Measurements from ENCODE around the gene RTN4.
"Not testable (repeated sequence)": the region's sequence is repeated elsewhere in the genome, so short reads cannot be mapped to it uniquely, and the experiment has no call there.

The RTN4 gene

GRCh38 chr2:54999182-54999581 lies 51.1 kb downstream of the RTN4 start:
- no peak overlapping the region for H3K27ac ChIP-seq (ENCODE audit: low read depth in 2 of 2, low read length in 2 of 2)
- no peak overlapping the region for H3K9ac ChIP-seq (ENCODE audit: low read depth in 1 of 2, low read length in 2 of 2)
- no peak overlapping the region for H3K4me3 ChIP-seq (ENCODE audit: low read length in 2 of 2)
- H3K9me3 ChIP-seq (ENCODE audit: control insufficient read depth in 2 of 2, low read length in 2 of 2): no peaks in the 10 kb centered on the region
- H3K4me1 ChIP-seq (ENCODE audit: control insufficient read depth in 2 of 2, insufficient read depth in 2 of 2, low read length in 2 of 2): peaks cover 0 to 12% of the 10 kb centered on the region in 2 donors
- no peaks in the 10 kb centered on the region for H3K27me3 ChIP-seq (ENCODE audit: control insufficient read depth in 2 of 2, insufficient read depth in 2 of 2, low read length in 2 of 2)
- no peaks in the 10 kb centered on the region for H3K36me3 ChIP-seq (ENCODE audit: control insufficient read depth in 2 of 2, insufficient read depth in 2 of 2, low read length in 2 of 2)

GRCh38 chr2:54997826-54998225 lies 52.4 kb downstream of the RTN4 start:
- Histone ChIP-seq H3K4me3 (ENCODE audit: low read length in 2 of 2) (no peak overlapping the region), H3K9ac (ENCODE audit: low read depth in 1 of 2, low read length in 2 of 2) (no peak overlapping the region), H3K9me3 (ENCODE audit: control insufficient read depth in 2 of 2, low read length in 2 of 2) (no peaks in the 10 kb centered on the region), H3K27ac (ENCODE audit: low read depth in 2 of 2, low read length in 2 of 2) (no peak overlapping the region), H3K4me1 (ENCODE audit: control insufficient read depth in 2 of 2, insufficient read depth in 2 of 2, low read length in 2 of 2) (peaks cover 0 to 12% of the 10 kb centered on the region in 2 donors), H3K36me3 (ENCODE audit: control insufficient read depth in 2 of 2, insufficient read depth in 2 of 2, low read length in 2 of 2) (no peaks in the 10 kb centered on the region), H3K27me3 (ENCODE audit: control insufficient read depth in 2 of 2, insufficient read depth in 2 of 2, low read length in 2 of 2) (no peaks in the 10 kb centered on the region)

GRCh38 chr2:54995553-54995952 lies 54.7 kb downstream of the RTN4 start:
- Histone ChIP-seq H3K27me3 (ENCODE audit: control insufficient read depth in 2 of 2, insufficient read depth in 2 of 2, low read length in 2 of 2) (no peaks in the 10 kb centered on the region), H3K9ac (ENCODE audit: low read depth in 1 of 2, low read length in 2 of 2) (no peak overlapping the region), H3K9me3 (ENCODE audit: control insufficient read depth in 2 of 2, low read length in 2 of 2) (no peaks in the 10 kb centered on the region), H3K27ac (ENCODE audit: low read depth in 2 of 2, low read length in 2 of 2) (no peak overlapping the region), H3K36me3 (ENCODE audit: control insufficient read depth in 2 of 2, insufficient read depth in 2 of 2, low read length in 2 of 2) (no peaks in the 10 kb centered on the region), H3K4me3 (ENCODE audit: low read length in 2 of 2) (no peak overlapping the region), H3K4me1 (ENCODE audit: control insufficient read depth in 2 of 2, insufficient read depth in 2 of 2, low read length in 2 of 2) (peaks cover 0 to 12% of the 10 kb centered on the region in 2 donors)

GRCh38 chr2:54990694-54991093 lies 59.6 kb downstream of the RTN4 start:
- H3K27ac ChIP-seq (ENCODE audit: low read depth in 2 of 2, low read length in 2 of 2); H3K4me3 ChIP-seq (ENCODE audit: low read length in 2 of 2); H3K9ac ChIP-seq (ENCODE audit: low read depth in 1 of 2, low read length in 2 of 2); H3K9me3 ChIP-seq (ENCODE audit: control insufficient read depth in 2 of 2, low read length in 2 of 2); H3K4me1 ChIP-seq (ENCODE audit: control insufficient read depth in 2 of 2, insufficient read depth in 2 of 2, low read length in 2 of 2); H3K27me3 ChIP-seq (ENCODE audit: control insufficient read depth in 2 of 2, insufficient read depth in 2 of 2, low read length in 2 of 2): not testable (repeated sequence)
- peaks cover 10 to 13% of the 10 kb centered on the region in 2 donors for H3K36me3 ChIP-seq (ENCODE audit: control insufficient read depth in 2 of 2, insufficient read depth in 2 of 2, low read length in 2 of 2)

GRCh38 chr2:54988612-54989011 lies 61.6 kb downstream of the RTN4 start:
- no peaks in the 10 kb centered on the region for H3K9me3 ChIP-seq (ENCODE audit: control insufficient read depth in 2 of 2, low read length in 2 of 2)
- H3K4me1 ChIP-seq (ENCODE audit: control insufficient read depth in 2 of 2, insufficient read depth in 2 of 2, low read length in 2 of 2): no peaks in the 10 kb centered on the region
- peaks cover 10 to 13% of the 10 kb centered on the region in 2 donors for H3K36me3 ChIP-seq (ENCODE audit: control insufficient read depth in 2 of 2, insufficient read depth in 2 of 2, low read length in 2 of 2)
- no peak overlapping the region for H3K4me3 ChIP-seq (ENCODE audit: low read length in 2 of 2)
- no peak overlapping the region for H3K27ac ChIP-seq (ENCODE audit: low read depth in 2 of 2, low read length in 2 of 2)
- H3K27me3 ChIP-seq (ENCODE audit: control insufficient read depth in 2 of 2, insufficient read depth in 2 of 2, low read length in 2 of 2): no peaks in the 10 kb centered on the region
- no peak overlapping the region for H3K9ac ChIP-seq (ENCODE audit: low read depth in 1 of 2, low read length in 2 of 2)

- Histone ChIP-seq H3K9ac (ENCODE audit: low read depth in 1 of 2, low read length in 2 of 2) (no peak overlapping the region), H3K4me1 (ENCODE audit: control insufficient read depth in 2 of 2, insufficient read depth in 2 of 2, low read length in 2 of 2) (peaks cover 0 to 2% of the 10 kb centered on the region in 2 donors), H3K27ac (ENCODE audit: low read depth in 2 of 2, low read length in 2 of 2) (no peak overlapping the region), H3K27me3 (ENCODE audit: control insufficient read depth in 2 of 2, insufficient read depth in 2 of 2, low read length in 2 of 2) (no peaks in the 10 kb centered on the region), H3K36me3 (ENCODE audit: control insufficient read depth in 2 of 2, insufficient read depth in 2 of 2, low read length in 2 of 2) (peaks cover 15 to 16% of the 10 kb centered on the region in 2 donors), H3K4me3 (ENCODE audit: low read length in 2 of 2) (no peak overlapping the region), H3K9me3 (ENCODE audit: control insufficient read depth in 2 of 2, low read length in 2 of 2) (no peaks in the 10 kb centered on the region)
Measured at GRCh38 chr2:54986264-54986663, 64.0 kb downstream of the RTN4 start.

GRCh38 chr2:54984476-54984875 lies 65.8 kb downstream of the RTN4 start:
- Histone ChIP-seq H3K36me3 (ENCODE audit: control insufficient read depth in 2 of 2, insufficient read depth in 2 of 2, low read length in 2 of 2) (peaks cover 16 to 17% of the 10 kb centered on the region in 2 donors), H3K9me3 (ENCODE audit: control insufficient read depth in 2 of 2, low read length in 2 of 2) (no peaks in the 10 kb centered on the region), H3K27ac (ENCODE audit: low read depth in 2 of 2, low read length in 2 of 2) (no peak overlapping the region), H3K27me3 (ENCODE audit: control insufficient read depth in 2 of 2, insufficient read depth in 2 of 2, low read length in 2 of 2) (no peaks in the 10 kb centered on the region), H3K4me1 (ENCODE audit: control insufficient read depth in 2 of 2, insufficient read depth in 2 of 2, low read length in 2 of 2) (peaks cover 3 to 7% of the 10 kb centered on the region in 2 donors), H3K4me3 (ENCODE audit: low read length in 2 of 2) (no peak overlapping the region), H3K9ac (ENCODE audit: low read depth in 1 of 2, low read length in 2 of 2) (no peak overlapping the region)

- Histone ChIP-seq H3K9ac (ENCODE audit: low read depth in 1 of 2, low read length in 2 of 2) (no peak overlapping the region), H3K27me3 (ENCODE audit: control insufficient read depth in 2 of 2, insufficient read depth in 2 of 2, low read length in 2 of 2) (no peaks in the 10 kb centered on the region), H3K4me3 (ENCODE audit: low read length in 2 of 2) (no peak overlapping the region), H3K36me3 (ENCODE audit: control insufficient read depth in 2 of 2, insufficient read depth in 2 of 2, low read length in 2 of 2) (peaks cover 16 to 17% of the 10 kb centered on the region in 2 donors), H3K9me3 (ENCODE audit: control insufficient read depth in 2 of 2, low read length in 2 of 2) (no peaks in the 10 kb centered on the region), H3K27ac (ENCODE audit: low read depth in 2 of 2, low read length in 2 of 2) (no peak overlapping the region), H3K4me1 (ENCODE audit: control insufficient read depth in 2 of 2, insufficient read depth in 2 of 2, low read length in 2 of 2) (peaks cover 3 to 8% of the 10 kb centered on the region in 2 donors)
Measured at GRCh38 chr2:54983345-54984220, 66.7 kb downstream of the RTN4 start.

- no peak overlapping the region for H3K27ac ChIP-seq (ENCODE audit: low read depth in 2 of 2, low read length in 2 of 2)
- no peaks in the 10 kb centered on the region for H3K9me3 ChIP-seq (ENCODE audit: control insufficient read depth in 2 of 2, low read length in 2 of 2)
- peaks cover 3 to 11% of the 10 kb centered on the region in 2 donors for H3K4me1 ChIP-seq (ENCODE audit: control insufficient read depth in 2 of 2, insufficient read depth in 2 of 2, low read length in 2 of 2)
- H3K36me3 ChIP-seq (ENCODE audit: control insufficient read depth in 2 of 2, insufficient read depth in 2 of 2, low read length in 2 of 2): peaks cover 8 to 12% of the 10 kb centered on the region in 2 donors
- no peak overlapping the region for H3K9ac ChIP-seq (ENCODE audit: low read depth in 1 of 2, low read length in 2 of 2)
- H3K4me3 ChIP-seq (ENCODE audit: low read length in 2 of 2): no peak overlapping the region
- H3K27me3 ChIP-seq (ENCODE audit: control insufficient read depth in 2 of 2, insufficient read depth in 2 of 2, low read length in 2 of 2): no peaks in the 10 kb centered on the region
Measured at GRCh38 chr2:54981385-54981784, 68.9 kb downstream of the RTN4 start.

GRCh38 chr2:54979321-54980044 lies 70.8 kb downstream of the RTN4 start:
- no peaks in the 10 kb centered on the region for H3K27me3 ChIP-seq (ENCODE audit: control insufficient read depth in 2 of 2, insufficient read depth in 2 of 2, low read length in 2 of 2)
- H3K36me3 ChIP-seq (ENCODE audit: control insufficient read depth in 2 of 2, insufficient read depth in 2 of 2, low read length in 2 of 2): peaks cover 6 to 10% of the 10 kb centered on the region in 2 donors
- no peak overlapping the region for H3K9ac ChIP-seq (ENCODE audit: low read depth in 1 of 2, low read length in 2 of 2)
- H3K9me3 ChIP-seq (ENCODE audit: control insufficient read depth in 2 of 2, low read length in 2 of 2): no peaks in the 10 kb centered on the region
- H3K4me3 ChIP-seq (ENCODE audit: low read length in 2 of 2): no peak overlapping the region
- H3K4me1 ChIP-seq (ENCODE audit: control insufficient read depth in 2 of 2, insufficient read depth in 2 of 2, low read length in 2 of 2): peaks cover 3 to 14% of the 10 kb centered on the region in 2 donors
- H3K27ac ChIP-seq (ENCODE audit: low read depth in 2 of 2, low read length in 2 of 2): peak overlapping the region in 1 of 2 donors; percentile 13
